Ishikawa (cell line): ENCODE results near the gene SIGLEC1.

Experiments used
- CEBPB ChIP-seq: IDR thresholded peaks from 2 replicates; pipeline ENCODE4 v1.6.1; 2012
- CREB1 ChIP-seq: IDR thresholded peaks from 2 replicates; pipeline ENCODE4 v1.6.1; 2012; ENCODE audit warnings: low read depth
- EGR1 ChIP-seq: IDR thresholded peaks from 2 replicates; pipeline ENCODE4 v1.6.1; 2012
- EP300 ChIP-seq: IDR thresholded peaks from 2 replicates; pipeline ENCODE4 v1.6.1; 2012; ENCODE audit warnings: borderline replicate concordance
- FOXM1 ChIP-seq: IDR thresholded peaks from 2 replicates; pipeline ENCODE4 v1.6.1; 2012; ENCODE audit warnings: low read depth, borderline replicate concordance
- NFIC ChIP-seq: IDR thresholded peaks from 2 replicates; pipeline ENCODE4 v1.6.1; 2012
- RAD21 ChIP-seq: IDR thresholded peaks from 2 replicates; pipeline ENCODE4 v1.6.1; 2012; ENCODE audit warnings: low read depth
- REST ChIP-seq: IDR thresholded peaks from 2 replicates; pipeline ENCODE4 v1.6.1; 2012; ENCODE audit warnings: low read depth, mild to moderate bottlenecking
- TAF1 ChIP-seq: IDR thresholded peaks from 2 replicates; pipeline ENCODE4 v1.6.1; 2012; ENCODE audit warnings: low read depth, mild to moderate bottlenecking
- TCF12 ChIP-seq: IDR thresholded peaks from 2 replicates; pipeline ENCODE4 v1.6.1; 2012; ENCODE audit warnings: low read depth
- TEAD4 ChIP-seq: IDR thresholded peaks from 2 replicates; pipeline ENCODE4 v1.6.1; 2012
- YY1 ChIP-seq: IDR thresholded peaks from 2 replicates; pipeline ENCODE4 v1.6.1; 2012; ENCODE audit warnings: low read depth
- ZBTB7A ChIP-seq: IDR thresholded peaks from 2 replicates; pipeline ENCODE4 v1.6.1; 2012; ENCODE audit warnings: low read depth
- TF ChIP-seq, protein P1 (sequence below): IDR thresholded peaks from 2 replicates; pipeline ENCODE4 v1.6.1; 2012
- TF ChIP-seq, protein P2 (sequence below): IDR thresholded peaks from 2 replicates; pipeline ENCODE4 v1.6.1; 2012

The SIGLEC1 gene

DNA sequence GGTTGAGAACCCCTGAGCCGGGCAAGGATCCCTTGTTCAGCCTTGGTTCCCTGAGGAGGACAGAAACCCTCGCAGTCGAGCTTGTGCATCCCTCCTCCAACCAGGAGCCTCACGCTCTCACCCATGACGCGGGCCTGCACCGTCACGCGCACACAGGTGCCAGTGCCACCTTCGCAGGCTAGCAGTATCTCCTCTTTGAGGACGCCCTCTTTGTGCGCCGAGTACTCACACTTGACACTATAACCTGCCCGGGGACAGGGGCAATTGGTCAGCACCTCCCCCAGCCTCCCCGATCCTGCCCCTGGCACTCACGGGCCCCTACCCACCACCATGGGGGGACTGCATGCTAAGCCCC, 41.9 kb upstream of the SIGLEC1 start:
- no peak for TF ChIP-seq TAF1
- no peak for TF ChIP-seq TEAD4
- TF ChIP-seq NFIC = no peak
- TF ChIP-seq TCF12 = no peak
- no peak for TF ChIP-seq EGR1
- no peak for TF ChIP-seq ZBTB7A

DNA sequence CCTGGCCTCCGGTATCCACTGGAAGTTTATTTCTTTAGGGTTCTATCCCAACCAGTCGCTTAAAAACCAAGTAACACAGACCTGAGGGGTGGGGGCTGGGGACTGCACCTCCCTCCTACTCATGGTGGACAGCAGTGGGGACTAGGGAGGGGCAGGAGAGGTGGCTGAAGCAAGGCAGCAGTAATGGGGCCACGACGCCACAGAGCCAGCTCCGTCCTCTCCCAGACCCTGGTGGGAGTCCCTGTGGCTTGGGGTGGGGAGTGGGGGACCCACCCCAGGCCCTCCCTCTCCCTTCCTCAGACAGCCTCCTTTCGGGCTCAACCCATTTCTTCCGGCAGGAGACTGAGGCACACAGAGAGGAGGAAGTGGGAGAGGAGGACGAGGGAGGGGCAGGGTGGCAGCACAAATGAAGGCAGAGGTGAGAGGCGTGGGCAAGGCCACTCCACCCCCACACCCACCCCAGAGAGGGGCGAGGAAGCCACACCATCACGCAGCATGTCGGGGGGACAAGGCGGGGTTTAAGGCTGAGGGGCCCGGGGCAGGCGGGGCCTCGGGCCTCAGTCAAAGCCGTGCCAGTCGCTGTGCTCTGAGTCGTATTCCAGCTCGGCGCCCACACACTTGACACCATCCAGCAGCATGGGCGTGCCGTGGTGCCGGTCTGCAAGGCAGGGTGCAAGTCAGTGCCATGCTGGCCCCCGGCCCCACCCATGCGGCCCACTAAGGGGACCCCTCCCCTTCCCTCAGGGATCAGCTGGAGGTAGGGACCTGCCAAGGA, 41.3 kb upstream of the SIGLEC1 start:
- TF ChIP-seq TEAD4 (no peak), EGR1 (no peak), EP300 (no peak), RAD21 (no peak), TCF12 (no peak), REST (no peak), NFIC (no peak), ZBTB7A (no peak)
- TF ChIP-seq, protein P1, sequence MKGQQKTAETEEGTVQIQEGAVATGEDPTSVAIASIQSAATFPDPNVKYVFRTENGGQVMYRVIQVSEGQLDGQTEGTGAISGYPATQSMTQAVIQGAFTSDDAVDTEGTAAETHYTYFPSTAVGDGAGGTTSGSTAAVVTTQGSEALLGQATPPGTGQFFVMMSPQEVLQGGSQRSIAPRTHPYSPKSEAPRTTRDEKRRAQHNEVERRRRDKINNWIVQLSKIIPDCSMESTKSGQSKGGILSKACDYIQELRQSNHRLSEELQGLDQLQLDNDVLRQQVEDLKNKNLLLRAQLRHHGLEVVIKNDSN = no peak

DNA sequence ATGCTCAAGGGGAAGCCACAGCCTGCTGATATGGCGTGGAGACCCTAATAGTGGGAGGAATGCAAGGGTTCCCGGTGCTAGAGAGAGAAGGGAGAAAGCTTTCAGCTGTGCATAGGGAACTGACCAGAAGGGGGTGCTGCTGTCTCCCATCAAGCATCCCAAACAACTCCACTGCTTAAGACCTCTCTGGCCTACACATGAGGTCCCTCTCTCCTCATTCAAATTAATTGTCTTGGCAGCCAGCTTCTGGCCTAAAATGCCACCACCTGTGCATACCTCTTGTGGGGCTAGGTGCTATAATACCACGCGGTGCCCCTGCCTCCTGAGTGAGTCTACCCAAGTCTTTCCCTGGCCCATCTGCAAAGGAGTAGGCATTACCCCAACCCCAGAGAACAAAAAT, 40.7 kb upstream of the SIGLEC1 start:
- no peak for TF ChIP-seq TEAD4
- TF ChIP-seq RAD21 = peak; percentile 73

GRCh38 chr20:3752386-3752759, 40.0 kb upstream of the SIGLEC1 start:
- TF ChIP-seq, protein P1 = peak; percentile 42; the same call in 1 of the 2 replicates
- no peak for TF ChIP-seq ZBTB7A

- TF ChIP-seq NFIC (peak; percentile 70), EGR1 (peak; percentile 57; the same call in 1 of the 2 replicates), CREB1 (0 out of 2 replicates have a peak, but pooled peaks have one; percentile 14), EP300 (no peak), REST (no peak), TAF1 (no peak), ZBTB7A (no peak), TEAD4 (no peak), TCF12 (no peak), YY1 (peak; percentile 55; the same call in 1 of the 2 replicates), CEBPB (no peak), FOXM1 (no peak), RAD21 (no peak)
- TF ChIP-seq, protein P2, sequence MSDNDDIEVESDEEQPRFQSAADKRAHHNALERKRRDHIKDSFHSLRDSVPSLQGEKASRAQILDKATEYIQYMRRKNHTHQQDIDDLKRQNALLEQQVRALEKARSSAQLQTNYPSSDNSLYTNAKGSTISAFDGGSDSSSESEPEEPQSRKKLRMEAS = peak; percentile 91
- TF ChIP-seq, protein P1 = peak; percentile 2; the same call in 1 of the 2 replicates
Observed at GRCh38 chr20:3751675-3752385, 39.4 kb upstream of the SIGLEC1 start.

GRCh38 chr20:3751305-3751674, 38.9 kb upstream of the SIGLEC1 start:
- TF ChIP-seq TAF1 = no peak
